Posterior cingulate gyrus (tissue), 11 donors: ENCODE data around the gene RNPEPL1.
A peak's percentile ranks its signal among the peaks of the same experiment; 100 is the strongest.

Experiments used
- DNase-seq, 10 donors: peaks; one replicate each; pipeline versions ENCODE4 v3.0.0 to v3.0.0-alpha.2; 2020 to 2021; ENCODE audit warnings: mixed read lengths in 3 of 10
- intact Hi-C: fragments of 100-400 bp; cut with DNase I; formaldehyde crosslinking; loops from one replicate; pipeline ENCODE4 v1.15.1; 2023

RNPEPL1 gene

GRCh38 chr2:240586919-240587800 is 18.9 kb downstream of the RNPEPL1 start:
- peak in 2 of 10 donors; percentile 35 to 83 for DNase-seq
- intact Hi-C loops, result loop anchor here (1.0 kb wide), 1 partner anchor 26 kb away; no protein-coding TSS in a partner anchor

GRCh38 chr2:240588006-240588655 is 19.8 kb downstream of the RNPEPL1 start:
- peak in 2 of 10 donors; percentile 26 to 46 for DNase-seq
- intact Hi-C loops, result no loop called here

GRCh38 chr2:240588669-240589068 is 20.4 kb downstream of the RNPEPL1 start:
- intact Hi-C loops, result no loop called here

GRCh38 chr2:240589375-240589774 is 21.1 kb downstream of the RNPEPL1 start:
- DNase-seq, result peak in 4 of 10 donors; percentile 23 to 65 (median 32)
- intact Hi-C loops, result no loop called here

More at GRCh38 chr2:240588669-240589068, 20.4 kb downstream of the RNPEPL1 start:
- peak in 2 of 10 donors; percentile 5 to 31 for DNase-seq

GRCh38 chr2:240589850-240590525 is 21.7 kb downstream of the RNPEPL1 start:
- intact Hi-C loops, result no loop called here
- peak in 4 of 10 donors; percentile 21 to 59 (median 32) for DNase-seq

GRCh38 chr2:240590681-240591111 is 22.4 kb downstream of the RNPEPL1 start:
- intact Hi-C loops, result no loop called here
- DNase-seq, result peak in 5 of 10 donors; percentile 8 to 75 (median 29)

DNA sequence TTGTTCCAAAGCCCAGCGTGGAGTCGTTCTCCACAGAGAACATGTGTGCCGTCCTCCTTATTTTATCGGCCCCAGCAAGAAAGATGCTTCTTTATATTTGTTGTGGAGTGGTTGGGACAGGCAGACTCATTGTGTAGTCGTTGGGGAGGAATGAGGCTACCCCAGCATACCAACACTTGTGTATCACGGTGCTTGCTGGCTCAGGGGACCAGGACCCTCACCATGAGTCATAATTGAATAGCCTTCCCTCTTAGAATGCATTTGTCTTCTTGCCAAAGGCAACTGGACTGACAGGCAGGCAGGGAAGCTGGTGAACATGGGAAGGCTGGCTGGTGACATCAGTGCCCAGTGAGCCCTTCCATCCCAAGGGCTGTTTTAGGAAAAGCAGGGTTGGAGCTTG is 22.9 kb downstream of the RNPEPL1 start:
- peak in 3 of 10 donors; percentile 2 to 35 (median 17) for DNase-seq
- intact Hi-C loops, result no loop called here

DNA sequence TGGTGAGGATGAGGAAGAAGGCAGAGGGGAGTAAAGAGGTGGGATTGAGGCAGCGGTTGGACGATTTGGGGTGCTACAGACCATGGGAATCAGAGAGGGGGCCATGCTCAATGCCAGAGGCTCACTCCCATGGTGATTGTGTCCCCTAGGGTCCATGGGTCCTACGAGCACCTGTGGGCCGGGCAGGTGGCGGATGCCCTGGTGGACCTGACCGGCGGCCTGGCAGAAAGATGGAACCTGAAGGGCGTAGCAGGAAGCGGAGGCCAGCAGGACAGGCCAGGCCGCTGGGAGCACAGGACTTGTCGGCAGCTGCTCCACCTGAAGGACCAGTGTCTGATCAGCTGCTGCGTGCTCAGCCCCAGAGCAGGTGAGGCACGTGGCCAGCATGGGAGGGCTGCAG is 23.5 kb downstream of the RNPEPL1 start:
- peak in 4 of 10 donors; percentile 20 to 80 (median 66) for DNase-seq
- intact Hi-C loops, result no loop called here

DNA sequence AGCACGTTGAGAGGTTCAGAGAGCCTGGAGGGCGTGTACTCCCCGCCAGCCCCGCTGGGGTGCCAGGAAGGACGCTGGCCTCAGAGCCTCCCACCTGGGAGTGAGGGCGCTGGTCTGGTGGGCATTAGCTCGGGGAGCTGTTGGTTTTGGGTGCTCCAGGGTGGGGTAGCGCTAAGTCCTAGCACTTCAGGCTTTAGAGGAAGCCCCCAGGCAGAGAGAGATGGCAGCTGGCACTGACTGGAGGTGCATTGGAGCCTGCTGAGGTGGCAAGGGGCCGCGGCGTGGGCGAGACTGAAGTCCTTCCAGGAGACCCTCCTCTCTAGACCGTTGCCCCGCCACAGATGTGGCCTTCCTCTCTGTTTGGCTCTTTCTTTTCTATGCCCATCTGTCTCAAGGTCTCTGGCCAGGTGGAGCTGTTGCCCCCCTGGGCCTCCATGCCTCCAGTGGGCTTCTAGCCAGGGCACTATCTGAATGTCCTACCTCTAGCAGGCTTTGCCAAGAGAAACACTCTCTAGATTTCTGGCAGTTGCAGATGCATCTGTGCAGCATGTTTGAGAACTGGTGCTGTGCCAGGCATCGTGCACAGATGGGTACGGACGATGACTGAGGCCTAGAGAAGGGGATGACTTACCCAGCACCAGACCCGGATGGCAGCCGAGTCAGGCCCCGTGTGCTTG is 24.9 kb downstream of the RNPEPL1 start:
- intact Hi-C loops, result no loop called here
- peak in 9 of 10 donors; percentile 8 to 91 (median 53) for DNase-seq

GRCh38 chr2:240593703-240594451 is 25.6 kb downstream of the RNPEPL1 start:
- peak in 5 of 10 donors; percentile 8 to 76 (median 58) for DNase-seq
- intact Hi-C loops, result no loop called here

- peak in 5 of 10 donors; percentile 9 to 86 (median 68) for DNase-seq
- intact Hi-C loops, result no loop called here
These were observed 26.5 kb downstream of the RNPEPL1 start for GRCh38 chr2:240594511-240595380.

DNA sequence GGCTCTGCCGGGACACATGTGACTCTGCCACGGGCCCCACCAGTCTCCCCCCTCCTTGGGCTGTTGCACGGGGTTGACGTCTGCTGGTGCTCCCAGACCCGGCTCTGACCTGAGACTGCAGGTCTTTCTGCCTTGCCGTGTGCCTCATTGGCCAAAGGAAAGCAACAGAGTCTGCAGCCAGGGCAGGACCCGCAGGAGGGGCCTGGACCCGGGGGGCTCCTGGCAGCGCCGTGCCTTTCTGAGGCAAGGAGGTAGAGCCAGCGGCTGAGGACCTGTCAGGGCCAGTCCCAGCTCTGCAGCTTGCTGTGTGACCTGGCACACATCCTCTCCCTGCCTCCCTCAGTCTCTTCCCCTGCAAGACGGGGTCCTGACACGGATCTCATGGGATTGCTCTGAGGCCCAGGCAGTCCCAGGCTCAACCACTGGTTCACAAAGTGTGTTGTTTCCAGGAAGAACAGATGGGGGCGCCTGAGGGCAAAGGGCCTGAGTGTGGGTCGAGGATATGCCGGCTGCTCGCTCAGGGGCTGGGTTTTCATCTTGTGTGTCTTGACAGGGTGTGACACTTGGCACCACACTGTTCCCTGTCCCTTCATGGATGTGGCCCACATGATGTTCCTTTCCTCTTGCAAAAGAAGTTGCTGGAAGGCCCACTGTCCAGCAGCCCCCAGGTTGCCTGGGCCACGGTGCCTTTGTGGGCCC is 27.2 kb downstream of the RNPEPL1 start:
- DNase-seq, result peak in 5 of 10 donors; percentile 14 to 79 (median 75)
- intact Hi-C loops, result no loop called here

- intact Hi-C loops, result no loop called here
These were observed 27.8 kb downstream of the RNPEPL1 start for GRCh38 chr2:240596080-240596460.

DNA sequence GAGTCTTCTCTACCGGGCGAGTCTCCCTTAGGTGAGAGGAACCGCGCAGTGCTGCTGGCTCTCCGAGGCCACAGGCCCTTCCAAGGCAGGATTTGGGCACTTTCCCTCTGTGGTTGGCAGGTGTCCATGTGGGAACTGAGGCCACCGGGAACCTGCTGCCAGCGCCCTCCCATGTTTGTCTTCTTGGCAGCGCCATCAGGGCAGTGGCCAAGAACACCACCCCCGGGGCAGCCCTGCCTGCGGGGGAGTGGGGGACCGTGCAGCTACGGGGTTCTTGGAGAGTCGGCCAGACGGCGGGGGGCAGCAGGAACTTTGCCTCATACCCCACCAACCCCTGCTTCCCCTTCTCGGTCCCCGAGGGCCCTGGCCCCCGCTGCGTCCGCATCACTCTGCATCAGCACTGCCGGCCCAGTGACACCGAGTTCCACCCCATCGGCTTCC is 28.2 kb downstream of the RNPEPL1 start:
- peak; percentile 31 to 96 (median 78) for DNase-seq
- intact Hi-C loops, result no loop called here

More at GRCh38 chr2:240596080-240596460, 27.8 kb downstream of the RNPEPL1 start:
- DNase-seq, result peak in 2 of 10 donors; percentile 9 to 25

DNA sequence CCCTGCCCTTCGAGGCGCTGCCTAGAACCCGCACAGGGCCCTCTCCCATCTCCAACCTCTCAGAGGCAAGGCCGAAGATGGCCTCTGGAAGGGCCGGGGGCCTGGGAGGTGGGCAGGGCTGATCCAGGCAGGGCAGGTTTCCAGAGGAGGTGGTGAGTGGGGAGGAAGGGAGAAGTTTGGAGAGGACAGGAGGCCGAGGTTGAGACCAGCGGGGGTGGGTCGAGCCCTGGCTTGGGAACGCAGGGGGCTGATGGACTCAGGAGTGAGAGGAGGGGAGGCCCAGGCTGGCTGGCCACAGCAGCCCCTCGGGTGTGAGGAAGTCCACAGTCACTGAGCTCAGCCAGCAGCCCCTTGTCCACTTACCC is 28.8 kb downstream of the RNPEPL1 start:
- intact Hi-C loops, result no loop called here
- DNase-seq, result peak in 5 of 10 donors; percentile 8 to 72 (median 68)

- intact Hi-C loops, result no loop called here
- peak in 4 of 10 donors; percentile 5 to 78 (median 40) for DNase-seq
These were observed 29.3 kb downstream of the RNPEPL1 start for GRCh38 chr2:240597419-240598181.
